GM12875 (cell line): ENCODE results near the gene GLG1.

Source experiments
- H3K4me3 ChIP-seq: one replicate; pipeline ENCODE4 v1.5.1; 2011; ENCODE audit warnings: low read depth, low read length, control low read depth
- CTCF ChIP-seq: IDR thresholded peaks from 2 replicates; pipeline ENCODE4 v1.5.1; 2011; ENCODE audit warnings: low read depth, mild to moderate bottlenecking, control low read depth, inconsistent platforms, low read length, moderate library complexity, borderline replicate concordance; ENCODE audit not compliant: insufficient read depth

Gene GLG1

GRCh38 chr16:74641969-74642368 lies 35.1 kb upstream of the GLG1 start:
- TF ChIP-seq CTCF, result no peak
- H3K4me3 ChIP-seq, result no peak overlapping the region

- H3K4me3 ChIP-seq, result no peak overlapping the region
- no peak for TF ChIP-seq CTCF
Measured at GRCh38 chr16:74637742-74638453, 31.0 kb upstream of the GLG1 start.

GRCh38 chr16:74635303-74635702 lies 28.4 kb upstream of the GLG1 start:
- H3K4me3 ChIP-seq, result no peak overlapping the region
- no peak for TF ChIP-seq CTCF

- H3K4me3 ChIP-seq, result no peak overlapping the region
- TF ChIP-seq CTCF, result no peak
Measured at GRCh38 chr16:74633686-74634085, 26.8 kb upstream of the GLG1 start.

- no peak overlapping the region for H3K4me3 ChIP-seq
- no peak for TF ChIP-seq CTCF
Measured at GRCh38 chr16:74627506-74628220, 20.7 kb upstream of the GLG1 start.

- no peak for TF ChIP-seq CTCF
Measured at GRCh38 chr16:74626741-74627416, 20.0 kb upstream of the GLG1 start.

More at GRCh38 chr16:74626741-74627416, 20.0 kb upstream of the GLG1 start:
- no peak overlapping the region for H3K4me3 ChIP-seq
